ENCODE measurements around the gene BHMT2. TPM values are rescaled to one million over a fixed set of nuclear protein-coding genes. Genes with fewer than 3 reads are reported as not detected.

The BHMT2 gene
- total RNA-seq, 1 donor from 2014 or later: not detected

GRCh38 chr5:79076819-79077218 is 7.3 kb downstream of the BHMT2 start:
- Histone ChIP-seq H3K4me3 (ENCODE audit: insufficient read depth, low read depth, low read length) (no peak overlapping the region), H3K9me3 (ENCODE audit: insufficient read depth, low read depth, low read length) (peaks cover 6% of the 10 kb centered on the region), H4K20me1 (ENCODE audit: insufficient read depth, low read length) (no peaks in the 10 kb centered on the region), H3K27ac (ENCODE audit: low read depth, low read length) (no peak overlapping the region), H3K36me3 (ENCODE audit: insufficient read depth, low read length) (no peaks in the 10 kb centered on the region), H3K27me3 (ENCODE audit: insufficient read depth, low read length) (no peaks in the 10 kb centered on the region), H2AFZ (ENCODE audit: low read depth, low read length) (no peak overlapping the region), H3K4me1 (ENCODE audit: insufficient read depth, low read length) (no peaks in the 10 kb centered on the region), H3K79me2 (ENCODE audit: insufficient read depth, low read length) (no peaks in the 10 kb centered on the region), H3K9ac (ENCODE audit: low read length) (no peak overlapping the region), H3K4me2 (ENCODE audit: low read length) (no peak overlapping the region)
- Mint-ChIP-seq H3K36me3 (ENCODE audit: low read depth, unreplicated experiment) (peaks cover 4% of the 10 kb centered on the region), H3K27ac (ENCODE audit: unreplicated experiment) (peak overlapping the region; percentile 12), H3K4me1 (ENCODE audit: low read depth, unreplicated experiment) (peaks cover 20% of the 10 kb centered on the region), H3K4me3 (ENCODE audit: unreplicated experiment) (no peak overlapping the region), H3K9me3 (ENCODE audit: unreplicated experiment) (peaks cover 15% of the 10 kb centered on the region), H3K27me3 (ENCODE audit: low read depth, unreplicated experiment) (peaks cover 2% of the 10 kb centered on the region)
- FAIRE-seq (no peak), DNase-seq (ENCODE audit: low read depth) (no peak)
- TF ChIP-seq EZH2 (IDR thresholded peaks at IDR 0.05; ENCODE audit: insufficient read depth, low read length) (no peak), CTCF (IDR thresholded peaks at IDR 0.05; ENCODE audit: insufficient read depth, low read depth, low read length) (no peak)

GRCh38 chr5:79077680-79078365 is 8.3 kb downstream of the BHMT2 start:
- H3K27ac ChIP-seq (ENCODE audit: low read depth, low read length): no peak overlapping the region
- Mint-ChIP-seq H3K36me3 (ENCODE audit: low read depth, unreplicated experiment) (peaks cover 4% of the 10 kb centered on the region), H3K27me3 (ENCODE audit: low read depth, unreplicated experiment) (peaks cover 2% of the 10 kb centered on the region), H3K4me1 (ENCODE audit: low read depth, unreplicated experiment) (peaks cover 22% of the 10 kb centered on the region), H3K9me3 (ENCODE audit: unreplicated experiment) (peaks cover 16% of the 10 kb centered on the region), H3K27ac (ENCODE audit: unreplicated experiment) (no peak overlapping the region), H3K4me3 (ENCODE audit: unreplicated experiment) (no peak overlapping the region)
- H2AFZ ChIP-seq (ENCODE audit: low read depth, low read length): no peak overlapping the region
- H3K36me3 ChIP-seq (ENCODE audit: insufficient read depth, low read length): no peaks in the 10 kb centered on the region
- peak; percentile 31 for DNase-seq (ENCODE audit: low read depth)
- no peak overlapping the region for H3K9ac ChIP-seq (ENCODE audit: low read length)
- H3K4me1 ChIP-seq (ENCODE audit: insufficient read depth, low read length): no peaks in the 10 kb centered on the region
- H3K27me3 ChIP-seq (ENCODE audit: insufficient read depth, low read length): no peaks in the 10 kb centered on the region
- H3K79me2 ChIP-seq (ENCODE audit: insufficient read depth, low read length): no peaks in the 10 kb centered on the region
- no peak overlapping the region for H3K4me2 ChIP-seq (ENCODE audit: low read length)
- no peak overlapping the region for H3K4me3 ChIP-seq (ENCODE audit: insufficient read depth, low read depth, low read length)
- no peak for FAIRE-seq
- no peaks in the 10 kb centered on the region for H4K20me1 ChIP-seq (ENCODE audit: insufficient read depth, low read length)
- TF ChIP-seq CTCF (IDR thresholded peaks at IDR 0.05; ENCODE audit: insufficient read depth, low read depth, low read length) (no peak), EZH2 (IDR thresholded peaks at IDR 0.05; ENCODE audit: insufficient read depth, low read length) (no peak)
- peaks cover 6% of the 10 kb centered on the region for H3K9me3 ChIP-seq (ENCODE audit: insufficient read depth, low read depth, low read length)

GRCh38 chr5:79080804-79081203 is 11.2 kb downstream of the BHMT2 start:
- peaks cover 15% of the 10 kb centered on the region for H3K4me1 Mint-ChIP-seq (ENCODE audit: low read depth, unreplicated experiment)
- FAIRE-seq: no peak

More at GRCh38 chr5:79080804-79081203, 11.2 kb downstream of the BHMT2 start:
- Histone ChIP-seq H3K27ac (ENCODE audit: low read depth, low read length) (no peak overlapping the region), H4K20me1 (ENCODE audit: insufficient read depth, low read length) (no peaks in the 10 kb centered on the region), H3K4me2 (ENCODE audit: low read length) (no peak overlapping the region), H3K27me3 (ENCODE audit: insufficient read depth, low read length) (no peaks in the 10 kb centered on the region), H3K9me3 (ENCODE audit: insufficient read depth, low read depth, low read length) (no peaks in the 10 kb centered on the region), H3K79me2 (ENCODE audit: insufficient read depth, low read length) (no peaks in the 10 kb centered on the region), H3K4me1 (ENCODE audit: insufficient read depth, low read length) (no peaks in the 10 kb centered on the region), H3K9ac (ENCODE audit: low read length) (no peak overlapping the region), H3K36me3 (ENCODE audit: insufficient read depth, low read length) (no peaks in the 10 kb centered on the region), H2AFZ (ENCODE audit: low read depth, low read length) (no peak overlapping the region), H3K4me3 (ENCODE audit: insufficient read depth, low read depth, low read length) (no peak overlapping the region)
- H3K27ac Mint-ChIP-seq (ENCODE audit: unreplicated experiment): no peak overlapping the region
- DNase-seq (ENCODE audit: low read depth): no peak
- no peak for TF ChIP-seq CTCF (IDR thresholded peaks at IDR 0.05; ENCODE audit: insufficient read depth, low read depth, low read length)
- no peak for TF ChIP-seq EZH2 (IDR thresholded peaks at IDR 0.05; ENCODE audit: insufficient read depth, low read length)
- no peaks in the 10 kb centered on the region for H3K36me3 Mint-ChIP-seq (ENCODE audit: low read depth, unreplicated experiment)
- peaks cover 4% of the 10 kb centered on the region for H3K9me3 Mint-ChIP-seq (ENCODE audit: unreplicated experiment)
- no peak overlapping the region for H3K4me3 Mint-ChIP-seq (ENCODE audit: unreplicated experiment)
- peaks cover 2% of the 10 kb centered on the region for H3K27me3 Mint-ChIP-seq (ENCODE audit: low read depth, unreplicated experiment)

Data from astrocyte (in vitro differentiated cells and primary cell).